HFFc6 (cell line): ENCODE results near the gene TSPAN17. TPM values are rescaled to one million over a fixed set of nuclear protein-coding genes. Genes with fewer than 3 reads are reported as not detected.
A peak's percentile ranks its signal among the peaks of the same experiment; 100 is the strongest.

Experiments used
- DNase-seq: peaks from one replicate; pipeline ENCODE4 v3.0.0-alpha.2; 2018
- H3K27ac Mint-ChIP-seq: 2 replicates; pipeline ENCODE4 v1.8.0; 2020; ENCODE audit warnings: mild to moderate bottlenecking, mixed read lengths
- H3K27me3 Mint-ChIP-seq: 2 replicates; pipeline ENCODE4 v1.8.0; 2021; ENCODE audit warnings: mild to moderate bottlenecking, moderate library complexity, mixed read lengths; ENCODE audit not compliant: insufficient read depth
- H3K36me3 Mint-ChIP-seq: 2 replicates; pipeline ENCODE4 v1.8.0; 2021; ENCODE audit warnings: low read depth, mixed read lengths
- H3K4me1 Mint-ChIP-seq: 2 replicates; pipeline ENCODE4 v1.8.0; 2020; ENCODE audit warnings: low read depth, mixed read lengths
- H3K4me3 Mint-ChIP-seq: 2 replicates; pipeline ENCODE4 v1.8.0; 2020; ENCODE audit warnings: mild to moderate bottlenecking, moderate library complexity, mixed read lengths
- H3K9me3 Mint-ChIP-seq: 2 replicates; pipeline ENCODE4 v1.8.0; 2020; ENCODE audit warnings: mild to moderate bottlenecking, mixed read lengths
- CTCF ChIP-seq: fragments of 200-600 bp; sonication (generic); IDR thresholded peaks from 2 replicates; pipeline ENCODE4 v1.5.0; 2021; ENCODE audit warnings: antibody characterized with exemption, mild to moderate bottlenecking
- total RNA-seq, 6 experiments: library from RNA; stranded (reverse); fragmentation: NEBNext Ultra II Directional; extraction: Animal tissue kit (Norgen Biotek cat#: 25700); gene quantifications; 2 replicates in 1 of 6; 3 replicates in 5 of 6; pipeline ENCODE4 v1.2.3, GENCODE V29; 2021

Gene TSPAN17
- total RNA-seq, 6 experiments from 2014 or later, result 51.4 to 64.9 (median 57.6) TPM

GRCh38 chr5:176674799-176675198, 27.5 kb downstream of the TSPAN17 start:
- H3K4me1 Mint-ChIP-seq, result peaks cover 17% of the 10 kb centered on the region
- peaks cover 13% of the 10 kb centered on the region for H3K27me3 Mint-ChIP-seq

GRCh38 chr5:176675676-176676360, 28.5 kb downstream of the TSPAN17 start:
- DNase-seq, result peak; percentile 22
- Mint-ChIP-seq H3K4me1 (peaks cover 17% of the 10 kb centered on the region), H3K27me3 (peaks cover 15% of the 10 kb centered on the region), H3K4me3 (no peak overlapping the region), H3K36me3 (no peaks in the 10 kb centered on the region), H3K27ac (no peak overlapping the region; the same call in 1 of the 2 replicates), H3K9me3 (no peaks in the 10 kb centered on the region)
- TF ChIP-seq CTCF, result peak; percentile 75

More at GRCh38 chr5:176674799-176675198, 27.5 kb downstream of the TSPAN17 start:
- TF ChIP-seq CTCF, result no peak
- Mint-ChIP-seq H3K9me3 (no peaks in the 10 kb centered on the region), H3K4me3 (no peak overlapping the region), H3K36me3 (no peaks in the 10 kb centered on the region), H3K27ac (no peak overlapping the region)
- no peak for DNase-seq

- Mint-ChIP-seq H3K27me3 (peaks cover 16% of the 10 kb centered on the region), H3K4me3 (0 out of 2 replicates have a peak overlapping the region, but pooled peaks have one; percentile 17), H3K4me1 (peaks cover 17% of the 10 kb centered on the region), H3K9me3 (no peaks in the 10 kb centered on the region), H3K36me3 (no peaks in the 10 kb centered on the region), H3K27ac (no peak overlapping the region)
- no peak for TF ChIP-seq CTCF
- peak; percentile 34 for DNase-seq
These were observed 29.1 kb downstream of the TSPAN17 start for GRCh38 chr5:176676361-176676824.

- no peaks in the 10 kb centered on the region for H3K9me3 Mint-ChIP-seq
- H3K36me3 Mint-ChIP-seq, result no peaks in the 10 kb centered on the region
- peaks cover 20% of the 10 kb centered on the region for H3K27me3 Mint-ChIP-seq
- H3K27ac Mint-ChIP-seq, result no peak overlapping the region
- no peak for DNase-seq
- TF ChIP-seq CTCF, result no peak
- peaks cover 17% of the 10 kb centered on the region for H3K4me1 Mint-ChIP-seq
- H3K4me3 Mint-ChIP-seq, result no peak overlapping the region
These were observed 30.1 kb downstream of the TSPAN17 start for GRCh38 chr5:176677209-176677939.

GRCh38 chr5:176678584-176678983, 31.3 kb downstream of the TSPAN17 start:
- DNase-seq, result no peak
- peaks cover 19% of the 10 kb centered on the region for H3K27me3 Mint-ChIP-seq
- TF ChIP-seq CTCF, result no peak
- no peaks in the 10 kb centered on the region for H3K9me3 Mint-ChIP-seq
- peaks cover 17% of the 10 kb centered on the region for H3K4me1 Mint-ChIP-seq
- H3K36me3 Mint-ChIP-seq, result no peaks in the 10 kb centered on the region
- no peak overlapping the region for H3K4me3 Mint-ChIP-seq
- no peak overlapping the region for H3K27ac Mint-ChIP-seq
